PC-9 (cell line): Measurements from ENCODE around the gene OXTR. TPM values are rescaled to one million over a fixed set of nuclear protein-coding genes. Genes with fewer than 3 reads are reported as not detected.

Experiments used
- BruUV-seq: library from RNA; stranded (reverse); fragments of 400-500 nt; replicated peaks from 2 replicates; lab custom pipeline; 2021; lab: Mats Ljungman, UMichigan
- CTCF ChIA-PET: fragments of 300-600 bp; sonication (Branson Sonifier 250); formaldehyde crosslinking; loops from one replicate; lab custom pipeline; 2022; ENCODE audit warnings: antibody characterized with exemption; lab: Charles Lee
- POLR2A ChIA-PET: fragments of 300-600 bp; sonication (Branson Sonifier 250); formaldehyde crosslinking; loops from one replicate; lab custom pipeline; 2022; ENCODE audit warnings: antibody characterized with exemption; ENCODE audit not compliant: unreplicated experiment; lab: Charles Lee
- DNase-seq, 2 experiments: peaks; one replicate each; pipeline versions ENCODE4 v3.0.0 to v3.0.0-alpha.2; 2015 to 2022; ENCODE audit warnings: mixed read lengths in 1 of 2
- H2AFZ ChIP-seq: fragments of 200-600 bp; sonication (generic); 2 replicates; pipeline ENCODE4 v1.8.1; 2017; ENCODE audit warnings: antibody characterized with exemption
- H3F3A ChIP-seq: fragments of 200-600 bp; sonication (generic); 2 replicates; pipeline ENCODE4 v1.8.1; 2017; ENCODE audit warnings: antibody characterized with exemption, mild to moderate bottlenecking, low read depth; ENCODE audit not compliant: insufficient read depth
- H3K27ac ChIP-seq: fragments of 200-600 bp; sonication (generic); 2 replicates; pipeline ENCODE4 v1.6.1; 2016; ENCODE audit warnings: mixed run types
- H3K27me3 ChIP-seq: fragments of 200-600 bp; sonication (generic); 2 replicates; pipeline ENCODE4 v1.6.1; 2016; ENCODE audit warnings: low read depth, mixed run types; ENCODE audit not compliant: insufficient read depth
- H3K36me3 ChIP-seq: fragments of 200-600 bp; sonication (generic); 2 replicates; pipeline ENCODE4 v1.6.1; 2016; ENCODE audit warnings: low read depth, mixed run types
- H3K4me1 ChIP-seq: fragments of 200-600 bp; sonication (generic); replicated peaks from 2 replicates; pipeline ENCODE4 v1.6.1; 2016; ENCODE audit warnings: mixed run types; ENCODE audit not compliant: insufficient read depth
- H3K4me2 ChIP-seq: fragments of 200-600 bp; sonication (generic); 2 replicates; pipeline ENCODE4 v1.6.1; 2017; ENCODE audit warnings: mixed run types
- H3K4me3 ChIP-seq: fragments of 200-600 bp; sonication (generic); 2 replicates; pipeline ENCODE4 v1.6.1; 2016; ENCODE audit warnings: mixed run types
- H3K79me2 ChIP-seq: fragments of 200-600 bp; sonication (generic); 2 replicates; pipeline ENCODE4 v1.6.1; 2017; ENCODE audit warnings: low read depth, mixed run types
- H3K9me2 ChIP-seq: fragments of 200-600 bp; sonication (generic); 2 replicates; pipeline ENCODE4 v1.8.1; 2017; ENCODE audit warnings: mild to moderate bottlenecking; ENCODE audit not compliant: insufficient read depth
- H3K9me3 ChIP-seq: fragments of 200-600 bp; sonication (generic); 2 replicates; pipeline ENCODE4 v1.8.1; 2016; ENCODE audit warnings: low read depth; ENCODE audit not compliant: insufficient read depth
- H4K20me1 ChIP-seq: fragments of 200-600 bp; sonication (generic); 2 replicates; pipeline ENCODE4 v1.8.1; 2017; ENCODE audit not compliant: insufficient read depth
- EZH2 ChIP-seq: fragments of 200-600 bp; sonication (generic); IDR thresholded peaks from 2 replicates; pipeline ENCODE4 v1.8.0; 2017; ENCODE audit warnings: antibody characterized with exemption, low read depth
- intact Hi-C: fragments of 100-400 bp; cut with micrococcal nuclease; formaldehyde crosslinking; loops from one replicate; pipeline ENCODE4 v1.10.0; 2022; ENCODE audit not compliant: unreplicated experiment
- total RNA-seq: library from RNA; stranded (reverse); gene quantifications from 2 replicates; pipeline ENCODE4 v1.2.3, GENCODE V29; 2021
- TF ChIP-seq, protein P1 (sequence below): fragments of 200-600 bp; sonication (generic); conservative IDR thresholded peaks from 2 replicates; pipeline ENCODE4 v1.6.1; 2017; ENCODE audit warnings: mixed run types, antibody characterized with exemption, mild to moderate bottlenecking, moderate library complexity

OXTR gene
- total RNA-seq, 1 experiment from 2014 or later = 3.4 TPM

DNA sequence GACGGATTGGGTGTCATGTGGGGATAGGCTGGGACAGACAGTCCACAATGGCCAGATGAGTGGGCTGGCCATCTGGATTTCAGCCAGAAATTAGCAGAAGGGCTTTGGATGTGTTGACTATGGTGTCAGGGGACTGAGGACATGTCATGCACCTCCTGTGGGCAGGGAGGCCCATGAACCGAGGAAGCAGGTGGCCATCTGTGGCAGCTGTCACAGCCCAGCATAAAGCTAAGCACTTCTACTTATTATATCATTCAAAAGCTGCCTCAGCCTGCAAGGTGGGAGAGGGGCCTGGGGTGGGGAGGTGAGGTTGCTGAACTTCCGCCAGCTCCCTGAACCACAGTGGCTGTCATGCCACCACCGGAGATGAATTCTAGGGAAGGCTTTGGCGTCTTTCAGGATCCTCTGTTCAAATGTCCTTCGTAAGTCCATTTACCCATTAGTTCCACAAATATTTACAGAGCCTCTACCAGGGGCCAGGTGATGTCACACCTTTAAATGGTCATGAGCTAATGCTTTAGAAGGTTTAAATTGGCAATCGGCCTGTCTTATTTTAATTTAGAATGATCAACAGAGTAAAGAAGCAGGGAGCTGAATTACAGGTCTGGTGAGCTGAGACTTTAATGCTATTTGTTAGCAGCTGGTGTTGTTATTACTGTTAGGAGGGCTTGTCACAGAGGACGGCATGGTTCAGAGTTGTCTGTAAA lies 59.5 kb downstream of the OXTR start:
- Histone ChIP-seq H3K4me2 (no peak overlapping the region), H2AFZ (no peak overlapping the region), H3K36me3 (no peaks in the 10 kb centered on the region), H3F3A (no peaks in the 10 kb centered on the region), H3K79me2 (no peaks in the 10 kb centered on the region), H3K9me3 (peaks cover 8% of the 10 kb centered on the region), H4K20me1 (no peaks in the 10 kb centered on the region), H3K4me3 (no peak overlapping the region), H3K4me1 (no peaks in the 10 kb centered on the region), H3K9me2 (no peaks in the 10 kb centered on the region), H3K27me3 (no peaks in the 10 kb centered on the region), H3K27ac (no peak overlapping the region)
- BruUV-seq = no TSS peak
- TF ChIP-seq EZH2 = no peak
- TF ChIP-seq, protein P1, sequence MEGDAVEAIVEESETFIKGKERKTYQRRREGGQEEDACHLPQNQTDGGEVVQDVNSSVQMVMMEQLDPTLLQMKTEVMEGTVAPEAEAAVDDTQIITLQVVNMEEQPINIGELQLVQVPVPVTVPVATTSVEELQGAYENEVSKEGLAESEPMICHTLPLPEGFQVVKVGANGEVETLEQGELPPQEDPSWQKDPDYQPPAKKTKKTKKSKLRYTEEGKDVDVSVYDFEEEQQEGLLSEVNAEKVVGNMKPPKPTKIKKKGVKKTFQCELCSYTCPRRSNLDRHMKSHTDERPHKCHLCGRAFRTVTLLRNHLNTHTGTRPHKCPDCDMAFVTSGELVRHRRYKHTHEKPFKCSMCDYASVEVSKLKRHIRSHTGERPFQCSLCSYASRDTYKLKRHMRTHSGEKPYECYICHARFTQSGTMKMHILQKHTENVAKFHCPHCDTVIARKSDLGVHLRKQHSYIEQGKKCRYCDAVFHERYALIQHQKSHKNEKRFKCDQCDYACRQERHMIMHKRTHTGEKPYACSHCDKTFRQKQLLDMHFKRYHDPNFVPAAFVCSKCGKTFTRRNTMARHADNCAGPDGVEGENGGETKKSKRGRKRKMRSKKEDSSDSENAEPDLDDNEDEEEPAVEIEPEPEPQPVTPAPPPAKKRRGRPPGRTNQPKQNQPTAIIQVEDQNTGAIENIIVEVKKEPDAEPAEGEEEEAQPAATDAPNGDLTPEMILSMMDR = no peak
- intact Hi-C loops = no loop called here
- no peak for DNase-seq
- ChIA-PET POLR2A (no interaction called here), CTCF (no interaction called here)

DNA sequence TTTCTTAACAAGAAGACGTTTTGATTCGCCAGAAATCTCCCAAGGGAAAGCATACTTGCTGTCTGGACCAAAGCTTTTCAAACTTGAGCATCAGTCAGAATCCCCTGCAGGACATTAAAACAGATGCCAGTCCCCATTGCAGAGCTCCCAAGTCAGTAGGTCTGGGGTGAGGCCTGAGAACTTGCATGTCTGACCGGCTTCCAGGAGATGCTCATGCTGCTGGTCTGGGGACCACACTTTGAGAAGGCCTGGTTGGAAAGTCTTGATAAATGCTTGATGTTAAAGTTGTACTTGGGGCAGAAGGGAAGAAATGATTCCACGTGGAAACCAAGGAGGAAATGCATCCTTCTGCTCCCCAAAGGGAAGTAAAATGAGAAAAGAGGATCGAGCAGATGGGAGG lies 60.1 kb downstream of the OXTR start:
- CTCF ChIA-PET = no interaction called here
- no peak for DNase-seq

DNA sequence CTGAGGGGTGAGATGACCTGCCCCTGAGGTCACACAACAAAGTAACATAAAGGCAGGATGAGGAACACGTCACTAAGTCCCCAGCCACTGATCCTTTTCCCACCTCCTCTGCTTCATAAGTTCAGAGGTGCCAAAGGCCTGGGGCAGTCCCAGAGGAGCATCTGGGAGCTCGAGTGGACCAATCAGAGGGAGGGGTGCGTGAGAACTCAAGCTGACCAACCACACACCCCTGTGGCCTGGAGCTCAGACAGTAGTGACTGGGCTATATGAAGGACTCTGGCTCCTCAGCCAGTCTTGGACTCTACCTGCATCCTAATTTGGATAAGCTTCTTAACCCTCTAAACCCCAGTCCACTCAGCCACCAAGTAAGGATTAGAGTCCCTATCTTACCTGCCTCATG lies 63.8 kb downstream of the OXTR start:
- Histone ChIP-seq H3K36me3 (no peaks in the 10 kb centered on the region), H3K9me3 (peaks cover 18% of the 10 kb centered on the region), H4K20me1 (no peaks in the 10 kb centered on the region), H3K4me1 (no peaks in the 10 kb centered on the region), H3F3A (no peaks in the 10 kb centered on the region), H3K9me2 (no peaks in the 10 kb centered on the region), H3K27me3 (no peaks in the 10 kb centered on the region), H3K79me2 (no peaks in the 10 kb centered on the region), H3K4me3 (no peak overlapping the region), H2AFZ (no peak overlapping the region), H3K4me2 (no peak overlapping the region), H3K27ac (no peak overlapping the region)
- TF ChIP-seq, protein P1 = no peak
- TF ChIP-seq EZH2 = no peak
- no TSS peak for BruUV-seq
- CTCF ChIA-PET = no interaction called here
- POLR2A ChIA-PET = no interaction called here
- intact Hi-C loops = no loop called here
- DNase-seq = no peak

More for the DNA sequence above, 60.1 kb downstream of the OXTR start:
- H2AFZ ChIP-seq = no peak overlapping the region
- H3K79me2 ChIP-seq = no peaks in the 10 kb centered on the region
- H4K20me1 ChIP-seq = no peaks in the 10 kb centered on the region
- H3K9me2 ChIP-seq = no peaks in the 10 kb centered on the region
- peaks cover 8% of the 10 kb centered on the region for H3K9me3 ChIP-seq
- no peak for TF ChIP-seq EZH2
- TF ChIP-seq, protein P1 = no peak
- no peaks in the 10 kb centered on the region for H3K36me3 ChIP-seq
- no peaks in the 10 kb centered on the region for H3F3A ChIP-seq
- H3K4me3 ChIP-seq = no peak overlapping the region
- BruUV-seq = no TSS peak
- H3K27me3 ChIP-seq = no peaks in the 10 kb centered on the region
- no peak overlapping the region for H3K27ac ChIP-seq
- POLR2A ChIA-PET = no interaction called here
- intact Hi-C loops = no loop called here
- no peaks in the 10 kb centered on the region for H3K4me1 ChIP-seq
- H3K4me2 ChIP-seq = no peak overlapping the region
